Activated naive CD4-positive, alpha-beta T cell treated with anti-CD3 and anti-CD28 coated beads, Interleukin-2, amount 10 ng/mL, durations not matched to agents 7 days and 5 days (primary cell): Measurements from ENCODE around the gene LSAMP.

Experiments used
- CTCF ChIA-PET: fragments of 350-600 bp; sonication (Branson Sonifier 250); formaldehyde crosslinking; loops from one replicate; lab custom pipeline; 2021; ENCODE audit warnings: antibody characterized with exemption; lab: Charles Lee
- DNase-seq: peaks from one replicate; pipeline ENCODE4 v3.0.0-alpha.2; 2020
- H3K27ac Mint-ChIP-seq: one replicate; pipeline ENCODE4 v1.8.0; 2021; ENCODE audit warnings: mild to moderate bottlenecking, moderate library complexity, mixed read lengths
- H3K27me3 Mint-ChIP-seq: one replicate; pipeline ENCODE4 v1.8.0; 2021; ENCODE audit warnings: mild to moderate bottlenecking, mixed read lengths
- H3K36me3 Mint-ChIP-seq: one replicate; pipeline ENCODE4 v1.8.0; 2021; ENCODE audit warnings: mixed read lengths
- H3K4me1 Mint-ChIP-seq: one replicate; pipeline ENCODE4 v1.8.0; 2021; ENCODE audit warnings: mixed read lengths
- H3K4me3 Mint-ChIP-seq: one replicate; pipeline ENCODE4 v1.8.0; 2021; ENCODE audit warnings: mild to moderate bottlenecking, moderate library complexity, mixed read lengths
- H3K9me3 Mint-ChIP-seq: one replicate; pipeline ENCODE4 v1.8.0; 2021; ENCODE audit warnings: mixed read lengths

The LSAMP gene

GRCh38 chr3:116019254-116019763 lies 426.0 kb downstream of the LSAMP start:
- Mint-ChIP-seq H3K27ac (no peak overlapping the region), H3K4me1 (no peaks in the 10 kb centered on the region), H3K27me3 (no peaks in the 10 kb centered on the region), H3K36me3 (no peaks in the 10 kb centered on the region), H3K4me3 (no peak overlapping the region), H3K9me3 (no peaks in the 10 kb centered on the region)
- CTCF ChIA-PET: no interaction called here
- DNase-seq: no peak

- CTCF ChIA-PET: no interaction called here
- no peaks in the 10 kb centered on the region for H3K36me3 Mint-ChIP-seq
Measured at GRCh38 chr3:116018646-116019045, 426.6 kb downstream of the LSAMP start.

GRCh38 chr3:116015931-116016330 lies 429.4 kb downstream of the LSAMP start:
- CTCF ChIA-PET: no interaction called here
- no peak overlapping the region for H3K27ac Mint-ChIP-seq
- H3K4me3 Mint-ChIP-seq: no peak overlapping the region
- no peaks in the 10 kb centered on the region for H3K9me3 Mint-ChIP-seq
- no peaks in the 10 kb centered on the region for H3K27me3 Mint-ChIP-seq
- DNase-seq: no peak
- no peaks in the 10 kb centered on the region for H3K4me1 Mint-ChIP-seq
- no peaks in the 10 kb centered on the region for H3K36me3 Mint-ChIP-seq

More at GRCh38 chr3:116018646-116019045, 426.6 kb downstream of the LSAMP start:
- H3K4me1 Mint-ChIP-seq: no peaks in the 10 kb centered on the region
- no peaks in the 10 kb centered on the region for H3K27me3 Mint-ChIP-seq
- no peak overlapping the region for H3K4me3 Mint-ChIP-seq
- no peak for DNase-seq
- H3K9me3 Mint-ChIP-seq: no peaks in the 10 kb centered on the region
- H3K27ac Mint-ChIP-seq: no peak overlapping the region

- no peak overlapping the region for H3K4me3 Mint-ChIP-seq
- no peak overlapping the region for H3K27ac Mint-ChIP-seq
- H3K36me3 Mint-ChIP-seq: no peaks in the 10 kb centered on the region
- H3K4me1 Mint-ChIP-seq: no peaks in the 10 kb centered on the region
- H3K9me3 Mint-ChIP-seq: no peaks in the 10 kb centered on the region
- DNase-seq: no peak
- H3K27me3 Mint-ChIP-seq: no peaks in the 10 kb centered on the region
- CTCF ChIA-PET: no interaction called here
Measured at GRCh38 chr3:116007000-116007399, 438.3 kb downstream of the LSAMP start.

DNA sequence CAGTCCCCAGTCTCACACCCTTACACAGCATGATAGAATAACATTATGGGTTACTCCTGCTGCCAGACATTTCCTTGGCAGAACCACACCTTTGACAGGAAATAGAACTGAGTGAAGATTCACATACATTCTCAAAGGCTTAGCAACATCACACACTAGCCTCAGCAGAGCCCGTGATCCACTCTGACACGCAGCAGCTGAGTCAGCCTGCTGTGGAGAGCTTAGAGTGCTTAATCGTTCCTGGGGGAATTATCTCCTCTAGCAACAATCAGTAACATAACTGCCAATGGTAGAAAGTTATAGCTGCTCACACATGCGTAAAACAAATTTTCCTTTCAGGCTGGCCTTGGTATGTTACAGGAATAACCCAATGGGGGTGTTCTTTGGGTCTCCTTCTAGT lies 439.9 kb downstream of the LSAMP start:
- CTCF ChIA-PET: no interaction called here
- Mint-ChIP-seq H3K4me3 (no peak overlapping the region), H3K36me3 (no peaks in the 10 kb centered on the region), H3K4me1 (no peaks in the 10 kb centered on the region), H3K9me3 (no peaks in the 10 kb centered on the region), H3K27ac (no peak overlapping the region), H3K27me3 (no peaks in the 10 kb centered on the region)
- no peak for DNase-seq

GRCh38 chr3:116002235-116002634 lies 443.1 kb downstream of the LSAMP start:
- no peak for DNase-seq
- H3K27ac Mint-ChIP-seq: no peak overlapping the region
- CTCF ChIA-PET: no interaction called here
- no peaks in the 10 kb centered on the region for H3K4me1 Mint-ChIP-seq
- H3K36me3 Mint-ChIP-seq: no peaks in the 10 kb centered on the region
- H3K4me3 Mint-ChIP-seq: no peak overlapping the region
- no peaks in the 10 kb centered on the region for H3K9me3 Mint-ChIP-seq
- H3K27me3 Mint-ChIP-seq: no peaks in the 10 kb centered on the region

- Mint-ChIP-seq H3K4me1 (no peaks in the 10 kb centered on the region), H3K36me3 (no peaks in the 10 kb centered on the region), H3K4me3 (no peak overlapping the region), H3K9me3 (no peaks in the 10 kb centered on the region), H3K27me3 (no peaks in the 10 kb centered on the region), H3K27ac (no peak overlapping the region)
- no peak for DNase-seq
- CTCF ChIA-PET: no interaction called here
Measured at GRCh38 chr3:116001151-116001621, 444.1 kb downstream of the LSAMP start.

GRCh38 chr3:116000311-116000710 lies 445.0 kb downstream of the LSAMP start:
- H3K36me3 Mint-ChIP-seq: no peaks in the 10 kb centered on the region

DNA sequence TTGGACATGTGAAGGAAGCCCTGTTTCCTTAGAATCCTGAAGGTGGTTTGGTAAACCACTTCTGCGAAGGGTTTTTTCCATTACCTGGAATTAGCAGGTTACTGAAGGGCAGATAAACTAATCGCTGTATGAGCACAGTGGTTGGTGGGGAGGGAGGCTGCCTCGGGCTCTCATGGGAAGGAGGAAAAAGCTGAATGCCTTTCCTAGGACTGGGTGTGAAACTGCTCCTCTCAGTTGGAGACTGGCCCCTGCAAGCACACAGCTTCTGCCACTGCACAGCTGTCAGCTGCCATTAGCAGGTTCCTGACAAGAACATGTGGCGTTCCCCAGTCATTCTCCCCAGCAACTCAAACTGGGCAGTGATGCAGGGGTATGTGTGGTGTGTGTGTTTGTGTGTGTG lies 445.7 kb downstream of the LSAMP start:
- Mint-ChIP-seq H3K9me3 (no peaks in the 10 kb centered on the region), H3K4me1 (no peaks in the 10 kb centered on the region), H3K4me3 (no peak overlapping the region), H3K27me3 (no peaks in the 10 kb centered on the region), H3K36me3 (no peaks in the 10 kb centered on the region), H3K27ac (no peak overlapping the region)
- DNase-seq: no peak
- CTCF ChIA-PET: no interaction called here

More at GRCh38 chr3:116000311-116000710, 445.0 kb downstream of the LSAMP start:
- no peaks in the 10 kb centered on the region for H3K9me3 Mint-ChIP-seq
- H3K27ac Mint-ChIP-seq: no peak overlapping the region
- H3K4me3 Mint-ChIP-seq: no peak overlapping the region
- no peaks in the 10 kb centered on the region for H3K4me1 Mint-ChIP-seq
- CTCF ChIA-PET: no interaction called here
- H3K27me3 Mint-ChIP-seq: no peaks in the 10 kb centered on the region
- DNase-seq: no peak

GRCh38 chr3:115999001-115999585 lies 446.2 kb downstream of the LSAMP start:
- no peaks in the 10 kb centered on the region for H3K27me3 Mint-ChIP-seq
- H3K4me1 Mint-ChIP-seq: no peaks in the 10 kb centered on the region
- H3K9me3 Mint-ChIP-seq: no peaks in the 10 kb centered on the region
- H3K36me3 Mint-ChIP-seq: no peaks in the 10 kb centered on the region
- H3K4me3 Mint-ChIP-seq: no peak overlapping the region
- DNase-seq: no peak
- CTCF ChIA-PET: no interaction called here
- no peak overlapping the region for H3K27ac Mint-ChIP-seq

DNA sequence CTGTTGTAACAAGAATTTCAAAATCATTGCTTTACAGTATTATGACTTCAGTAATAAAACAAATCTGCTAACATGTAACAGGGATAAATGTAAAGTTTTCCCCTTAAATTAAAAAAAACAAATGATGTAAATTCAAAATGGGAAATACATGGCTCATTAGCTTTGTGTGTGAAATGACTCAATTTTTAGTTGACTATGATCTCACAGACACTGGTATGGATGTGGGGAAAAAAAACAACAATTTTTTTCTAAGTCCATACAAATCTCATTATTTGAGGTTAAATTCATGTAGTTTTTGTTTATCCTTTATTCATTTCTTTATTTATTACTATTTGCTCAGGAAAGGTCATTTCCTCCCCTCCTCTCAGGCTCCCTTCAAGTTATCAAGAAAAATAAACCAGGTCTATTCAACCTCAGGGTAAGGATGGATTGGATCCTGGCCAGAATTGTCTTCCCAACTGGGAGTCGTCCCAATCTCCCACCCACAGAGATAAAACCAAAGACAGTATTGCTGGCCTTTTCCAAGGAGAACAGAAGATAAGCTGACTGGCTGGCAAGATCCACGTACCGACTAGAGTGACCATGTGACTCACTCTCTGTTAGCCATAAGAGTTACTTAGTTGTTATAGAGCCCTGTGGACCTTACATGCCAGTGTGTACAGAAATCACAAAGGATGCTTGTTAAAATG lies 448.7 kb downstream of the LSAMP start:
- H3K4me3 Mint-ChIP-seq: no peak overlapping the region

GRCh38 chr3:115990669-115991068 lies 454.6 kb downstream of the LSAMP start:
- no peaks in the 10 kb centered on the region for H3K36me3 Mint-ChIP-seq
- no peaks in the 10 kb centered on the region for H3K9me3 Mint-ChIP-seq
- no peaks in the 10 kb centered on the region for H3K4me1 Mint-ChIP-seq
- H3K27me3 Mint-ChIP-seq: no peaks in the 10 kb centered on the region
- H3K27ac Mint-ChIP-seq: no peak overlapping the region
- CTCF ChIA-PET: no interaction called here
- no peak overlapping the region for H3K4me3 Mint-ChIP-seq
- no peak for DNase-seq

More for the DNA sequence above, 448.7 kb downstream of the LSAMP start:
- Mint-ChIP-seq H3K36me3 (no peaks in the 10 kb centered on the region), H3K27ac (no peak overlapping the region), H3K9me3 (no peaks in the 10 kb centered on the region), H3K27me3 (no peaks in the 10 kb centered on the region), H3K4me1 (no peaks in the 10 kb centered on the region)
- no peak for DNase-seq
- CTCF ChIA-PET: no interaction called here

- CTCF ChIA-PET: no interaction called here
- DNase-seq: no peak
- H3K9me3 Mint-ChIP-seq: no peaks in the 10 kb centered on the region
- H3K4me3 Mint-ChIP-seq: no peak overlapping the region
- no peak overlapping the region for H3K27ac Mint-ChIP-seq
- H3K27me3 Mint-ChIP-seq: no peaks in the 10 kb centered on the region
- no peaks in the 10 kb centered on the region for H3K36me3 Mint-ChIP-seq
- H3K4me1 Mint-ChIP-seq: no peaks in the 10 kb centered on the region
Measured at GRCh38 chr3:115989684-115990421, 455.4 kb downstream of the LSAMP start.

DNA sequence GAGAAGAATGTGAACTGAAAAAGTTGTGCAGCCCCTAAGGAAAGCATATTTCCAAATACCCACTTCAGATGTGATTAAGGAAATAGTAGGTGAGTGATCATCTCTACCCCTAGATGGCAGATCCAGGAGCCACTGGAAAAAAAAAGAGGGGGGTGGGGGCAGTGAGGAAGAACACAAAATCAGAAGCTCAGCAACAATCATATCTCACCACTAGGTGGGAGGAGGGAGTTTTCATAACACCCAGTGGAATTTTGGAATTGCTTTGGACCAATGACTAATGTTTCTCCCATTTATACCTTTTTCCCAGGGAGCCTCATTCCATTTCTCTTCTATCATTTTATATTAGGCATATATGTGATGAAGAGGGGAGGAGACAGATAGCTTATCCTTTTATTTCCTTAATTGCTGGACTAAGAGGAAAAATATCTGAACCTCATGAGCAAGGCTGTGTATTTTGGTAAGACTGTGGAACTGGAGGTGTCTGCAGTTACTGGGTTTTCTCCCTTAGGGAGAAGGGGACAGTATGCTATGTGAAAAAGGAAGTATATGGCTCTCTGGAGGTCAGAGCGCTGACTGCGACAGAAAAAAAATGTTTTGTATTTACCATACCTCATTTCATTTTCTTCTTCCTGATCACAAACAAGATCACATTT lies 458.6 kb downstream of the LSAMP start:
- no peak overlapping the region for H3K27ac Mint-ChIP-seq

More for the DNA sequence above, 458.6 kb downstream of the LSAMP start:
- H3K4me1 Mint-ChIP-seq: no peaks in the 10 kb centered on the region
- no peaks in the 10 kb centered on the region for H3K9me3 Mint-ChIP-seq
- no peak overlapping the region for H3K4me3 Mint-ChIP-seq
- H3K27me3 Mint-ChIP-seq: no peaks in the 10 kb centered on the region
- CTCF ChIA-PET: interaction anchor here (0.6 kb wide), 1 partner anchor 524 kb away, joined by 3 read pairs; no protein-coding TSS in a partner anchor
- no peaks in the 10 kb centered on the region for H3K36me3 Mint-ChIP-seq
- DNase-seq: no peak
